ENCODE results near the gene CLDN20.
"Not testable (repeated sequence)": the region's sequence is repeated elsewhere in the genome, so short reads cannot be mapped to it uniquely, and the experiment has no call there.

The CLDN20 gene

DNA sequence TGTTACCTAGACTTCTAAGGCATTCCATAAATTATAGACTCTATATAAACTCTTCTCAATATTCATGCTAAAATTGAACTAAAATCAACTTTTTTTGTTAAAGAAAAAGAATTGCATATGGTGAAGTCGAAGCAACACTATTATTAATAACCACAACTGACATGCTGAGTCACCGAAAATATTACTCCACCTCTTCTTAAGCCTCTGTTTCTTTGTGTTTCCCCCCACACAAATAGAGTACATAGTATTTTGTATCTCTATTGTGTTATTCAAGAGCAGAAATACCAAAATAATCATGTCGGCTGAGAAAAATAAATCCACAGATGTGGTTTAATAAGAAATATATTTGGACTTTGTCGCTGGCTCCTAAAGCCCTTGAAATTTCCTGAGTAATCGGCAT, 26.7 kb downstream of the CLDN20 start:
- Mint-ChIP-seq H3K27me3 (no peaks in the 10 kb centered on the region), H3K36me3 (peaks cover 37% of the 10 kb centered on the region), H3K4me3 (no peak overlapping the region), H3K4me1 (peaks cover 7% of the 10 kb centered on the region), H3K9me3 (no peaks in the 10 kb centered on the region), H3K27ac (no peak overlapping the region)
- DNase-seq (ENCODE audit: low spot score in 2 of 2) = no peak
- no peak for ATAC-seq (ENCODE audit: low read depth)

DNA sequence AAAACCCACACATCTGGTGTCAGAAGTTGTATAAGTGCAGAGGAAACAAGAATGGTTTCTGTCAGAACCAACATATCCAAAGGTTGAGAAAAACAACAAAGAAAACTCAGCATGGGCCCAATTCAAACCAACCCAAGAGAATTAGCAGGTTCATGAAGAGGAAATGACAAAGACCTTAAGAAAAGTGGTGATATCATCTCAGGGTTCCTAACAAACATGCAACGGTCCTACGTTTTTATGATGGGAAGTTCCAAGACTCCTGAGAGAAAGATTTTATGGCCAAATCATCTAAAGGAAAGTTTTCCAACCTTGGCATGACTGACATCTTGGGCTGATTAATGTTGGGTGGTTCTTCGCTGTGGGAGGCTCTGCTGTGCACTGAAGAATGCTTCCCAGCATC, 27.5 kb downstream of the CLDN20 start:
- Mint-ChIP-seq H3K36me3 (peaks cover 36% of the 10 kb centered on the region), H3K27ac (no peak overlapping the region), H3K27me3 (no peaks in the 10 kb centered on the region), H3K4me1 (peaks cover 7% of the 10 kb centered on the region), H3K9me3 (no peaks in the 10 kb centered on the region), H3K4me3 (no peak overlapping the region)
- no peak for ATAC-seq (ENCODE audit: low read depth)
- DNase-seq (ENCODE audit: low spot score in 2 of 2) = no peak

DNA sequence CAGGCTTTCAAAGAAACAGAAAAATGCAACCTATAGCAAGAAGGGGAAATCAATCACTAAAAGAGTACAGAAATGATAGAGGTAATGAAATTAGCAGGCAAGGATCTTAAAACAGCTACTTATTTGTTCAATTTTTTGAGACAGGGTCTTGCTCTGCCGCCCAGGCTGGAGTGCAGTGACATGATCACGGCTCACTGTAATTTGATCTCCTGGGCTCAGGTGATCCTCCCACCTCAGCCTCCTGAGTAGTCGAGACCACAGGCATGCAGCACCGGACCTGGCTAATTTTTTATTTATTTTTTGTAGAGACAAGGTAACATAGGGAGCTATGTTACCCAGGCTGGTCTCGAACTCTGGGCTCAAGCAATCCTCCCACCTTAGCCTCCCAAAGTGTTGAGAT, 28.9 kb downstream of the CLDN20 start:
- H3K9me3 Mint-ChIP-seq = no peaks in the 10 kb centered on the region
- no peak overlapping the region for H3K27ac Mint-ChIP-seq
- ATAC-seq (ENCODE audit: low read depth) (no peak), DNase-seq (ENCODE audit: low spot score in 2 of 2) (no peak)
- H3K4me1 Mint-ChIP-seq = peaks cover 7% of the 10 kb centered on the region
- H3K27me3 Mint-ChIP-seq = no peaks in the 10 kb centered on the region
- peaks cover 42% of the 10 kb centered on the region for H3K36me3 Mint-ChIP-seq
- no peak overlapping the region for H3K4me3 Mint-ChIP-seq

DNA sequence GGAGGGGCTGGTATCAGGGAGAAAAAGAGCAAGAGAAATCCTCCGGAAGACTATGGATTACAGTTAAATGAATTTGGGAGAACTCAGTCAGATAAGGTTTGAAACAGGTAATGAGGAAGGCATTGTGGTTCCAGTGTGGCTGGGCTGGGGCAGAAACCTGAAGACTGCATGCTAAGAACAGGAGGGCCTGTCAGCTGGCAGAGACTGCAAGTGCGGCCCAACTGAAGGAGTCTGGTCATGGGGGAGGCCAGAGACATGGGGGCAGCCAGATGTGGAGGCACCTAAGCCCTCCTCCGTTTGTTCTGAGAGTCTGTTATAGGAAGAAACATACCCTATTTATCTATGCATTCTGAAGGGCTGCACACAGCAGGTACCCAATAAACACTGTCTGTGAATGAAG, 33.9 kb downstream of the CLDN20 start:
- H3K36me3 Mint-ChIP-seq = peaks cover 30% of the 10 kb centered on the region
- H3K4me3 Mint-ChIP-seq = no peak overlapping the region

DNA sequence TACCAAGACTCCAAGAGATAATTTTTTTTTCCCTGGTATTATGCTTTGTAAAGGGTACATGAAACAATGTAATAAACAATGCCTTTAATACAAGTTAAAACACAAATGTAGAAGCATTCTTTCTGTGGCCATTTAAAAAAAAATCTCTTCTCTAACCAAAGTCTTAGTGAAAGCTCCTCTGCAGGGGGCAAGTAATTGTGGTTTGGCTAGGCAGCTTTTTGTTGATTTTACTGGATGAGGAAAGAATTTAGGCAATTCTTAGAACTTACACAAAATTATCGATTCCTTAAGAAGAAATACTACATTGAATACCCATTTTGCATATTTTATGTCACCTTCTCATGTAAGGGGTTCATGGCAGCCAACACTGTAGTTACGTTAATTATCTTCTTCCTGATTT, 38.1 kb downstream of the CLDN20 start:
- H3K27ac Mint-ChIP-seq = no peak overlapping the region
- H3K4me1 Mint-ChIP-seq = peaks cover 6% of the 10 kb centered on the region
- no peaks in the 10 kb centered on the region for H3K27me3 Mint-ChIP-seq
- no peak for DNase-seq (ENCODE audit: low spot score in 2 of 2)
- no peak overlapping the region for H3K4me3 Mint-ChIP-seq
- H3K36me3 Mint-ChIP-seq = peaks cover 34% of the 10 kb centered on the region
- no peaks in the 10 kb centered on the region for H3K9me3 Mint-ChIP-seq
- ATAC-seq (ENCODE audit: low read depth) = no peak

More for the DNA sequence above, 33.9 kb downstream of the CLDN20 start:
- no peak for DNase-seq (ENCODE audit: low spot score in 2 of 2)
- Mint-ChIP-seq H3K4me1 (peaks cover 6% of the 10 kb centered on the region), H3K27me3 (no peaks in the 10 kb centered on the region), H3K9me3 (no peaks in the 10 kb centered on the region), H3K27ac (peak overlapping the region; percentile 39)
- no peak for ATAC-seq (ENCODE audit: low read depth)

DNA sequence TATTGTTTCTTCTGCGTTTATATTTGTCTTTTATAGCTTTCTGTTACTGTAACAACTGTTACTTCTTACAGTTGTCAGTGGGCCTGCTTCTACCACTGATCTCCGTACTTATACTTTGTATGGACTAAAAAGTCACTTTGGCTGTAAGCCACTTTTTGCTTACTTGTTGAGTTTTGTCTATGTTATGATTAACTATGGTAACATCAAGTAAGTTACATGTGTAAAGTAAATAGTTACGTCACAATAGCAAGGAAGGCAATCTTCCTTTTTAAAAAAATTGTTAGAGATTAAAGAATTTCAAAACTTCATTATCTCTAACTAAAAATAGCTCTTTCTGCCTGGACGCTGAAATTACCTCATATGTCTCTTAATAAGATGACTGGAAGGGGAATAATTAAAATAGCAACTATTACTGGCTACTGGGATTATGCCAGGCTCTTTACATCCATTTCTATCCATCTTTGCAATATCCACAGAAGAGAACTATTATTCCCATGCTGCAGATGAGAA, 39.6 kb downstream of the CLDN20 start:
- no peak for DNase-seq (ENCODE audit: low spot score in 2 of 2)
- Mint-ChIP-seq H3K4me3 (no peak overlapping the region), H3K27me3 (no peaks in the 10 kb centered on the region), H3K4me1 (peaks cover 6% of the 10 kb centered on the region), H3K36me3 (peaks cover 36% of the 10 kb centered on the region), H3K27ac (no peak overlapping the region), H3K9me3 (no peaks in the 10 kb centered on the region)
- ATAC-seq (ENCODE audit: low read depth) = no peak

DNA sequence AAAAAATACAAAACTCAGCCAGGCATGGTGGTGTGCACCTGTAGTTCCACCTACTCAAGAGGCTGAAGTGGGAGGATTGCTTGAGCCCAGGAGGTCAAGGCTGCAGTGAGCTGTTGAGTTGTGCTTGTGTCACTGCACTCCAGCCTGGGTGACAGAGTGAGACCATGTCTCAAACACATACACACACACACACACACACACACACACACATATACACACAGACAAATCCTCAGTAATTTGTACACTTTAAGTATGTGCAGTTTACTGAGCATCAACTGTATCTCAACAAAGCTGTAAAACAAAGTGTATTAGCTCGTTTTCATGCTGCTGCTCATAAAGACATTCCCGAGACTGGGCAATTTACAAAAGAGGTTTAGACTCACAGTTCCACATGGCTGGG, 43.1 kb downstream of the CLDN20 start:
- peaks cover 36% of the 10 kb centered on the region for H3K36me3 Mint-ChIP-seq
- H3K4me1 Mint-ChIP-seq = peaks cover 11% of the 10 kb centered on the region
- no peaks in the 10 kb centered on the region for H3K9me3 Mint-ChIP-seq
- no peak overlapping the region for H3K4me3 Mint-ChIP-seq
- no peaks in the 10 kb centered on the region for H3K27me3 Mint-ChIP-seq
- no peak overlapping the region for H3K27ac Mint-ChIP-seq
- DNase-seq (ENCODE audit: low spot score in 2 of 2) (no peak), ATAC-seq (ENCODE audit: low read depth) (no peak)

DNA sequence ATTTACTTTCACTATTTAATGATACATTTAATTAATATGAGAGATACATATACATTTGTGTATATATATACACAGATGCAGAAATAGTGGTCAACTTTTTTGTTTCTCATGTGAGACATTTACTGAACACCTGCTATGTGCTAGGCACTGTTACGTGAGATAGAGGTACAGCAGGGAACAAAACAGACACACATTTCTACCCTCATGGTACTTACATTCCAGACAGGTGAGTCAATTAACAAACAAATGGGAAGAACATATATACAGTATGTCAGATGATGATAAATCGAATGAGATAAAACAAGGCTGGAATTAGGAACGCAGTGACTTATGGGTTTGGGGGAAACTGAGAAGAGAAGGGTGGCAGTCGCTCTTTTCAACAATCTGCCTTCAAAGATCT, 45.3 kb downstream of the CLDN20 start:
- ATAC-seq (ENCODE audit: low read depth) (no peak), DNase-seq (ENCODE audit: low spot score in 2 of 2) (no peak)
- H3K4me1 Mint-ChIP-seq = peaks cover 13% of the 10 kb centered on the region
- H3K27ac Mint-ChIP-seq = no peak overlapping the region
- no peaks in the 10 kb centered on the region for H3K9me3 Mint-ChIP-seq
- no peak overlapping the region for H3K4me3 Mint-ChIP-seq
- H3K27me3 Mint-ChIP-seq = no peaks in the 10 kb centered on the region
- H3K36me3 Mint-ChIP-seq = peaks cover 29% of the 10 kb centered on the region

DNA sequence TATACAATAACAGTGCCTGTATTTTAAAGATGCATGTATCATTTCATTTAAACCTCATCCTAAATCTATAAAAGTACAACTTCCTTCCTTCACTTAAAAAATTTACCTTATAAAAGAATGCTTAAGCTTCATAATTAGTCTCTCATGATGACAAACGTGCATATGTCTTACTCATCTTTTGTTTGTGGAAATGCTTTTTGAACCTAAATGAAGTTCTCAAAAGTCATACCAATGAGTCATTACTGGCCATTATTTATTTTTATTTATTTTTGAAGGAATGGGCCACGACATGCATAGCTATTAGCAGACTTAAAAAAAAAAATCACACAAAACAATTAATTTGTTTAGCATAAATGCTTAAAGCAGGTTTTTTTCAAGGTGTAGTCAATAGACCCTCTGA, 46.8 kb downstream of the CLDN20 start:
- Mint-ChIP-seq H3K9me3 (no peaks in the 10 kb centered on the region), H3K36me3 (peaks cover 24% of the 10 kb centered on the region), H3K4me3 (no peak overlapping the region), H3K4me1 (peaks cover 14% of the 10 kb centered on the region), H3K27me3 (no peaks in the 10 kb centered on the region), H3K27ac (no peak overlapping the region)
- DNase-seq (ENCODE audit: low spot score in 2 of 2) (no peak), ATAC-seq (ENCODE audit: low read depth) (no peak)

DNA sequence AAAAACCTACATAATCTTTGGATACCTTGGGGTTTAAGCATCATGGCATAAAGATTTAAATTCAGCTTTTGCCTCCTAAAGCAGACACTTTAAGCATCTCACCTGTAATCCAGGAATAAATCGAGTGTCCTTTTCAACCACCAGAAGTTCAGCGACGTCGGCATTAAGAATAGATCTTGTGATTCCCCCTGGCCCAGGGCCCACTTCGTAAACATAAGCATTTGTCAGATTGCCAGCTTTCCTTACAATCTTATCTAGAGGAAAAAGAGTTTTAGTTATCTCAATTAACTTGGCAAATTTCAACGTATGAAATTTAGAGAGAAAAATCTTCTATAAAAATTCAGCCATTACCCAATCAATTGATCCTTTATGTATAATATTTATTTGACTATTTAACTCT, 47.3 kb downstream of the CLDN20 start:
- H3K4me3 Mint-ChIP-seq = no peak overlapping the region
- no peaks in the 10 kb centered on the region for H3K27me3 Mint-ChIP-seq
- H3K4me1 Mint-ChIP-seq = peaks cover 14% of the 10 kb centered on the region
- H3K36me3 Mint-ChIP-seq = peaks cover 24% of the 10 kb centered on the region
- DNase-seq (ENCODE audit: low spot score in 2 of 2) (no peak), ATAC-seq (ENCODE audit: low read depth) (no peak)
- peak overlapping the region; percentile 38 for H3K27ac Mint-ChIP-seq
- no peaks in the 10 kb centered on the region for H3K9me3 Mint-ChIP-seq

DNA sequence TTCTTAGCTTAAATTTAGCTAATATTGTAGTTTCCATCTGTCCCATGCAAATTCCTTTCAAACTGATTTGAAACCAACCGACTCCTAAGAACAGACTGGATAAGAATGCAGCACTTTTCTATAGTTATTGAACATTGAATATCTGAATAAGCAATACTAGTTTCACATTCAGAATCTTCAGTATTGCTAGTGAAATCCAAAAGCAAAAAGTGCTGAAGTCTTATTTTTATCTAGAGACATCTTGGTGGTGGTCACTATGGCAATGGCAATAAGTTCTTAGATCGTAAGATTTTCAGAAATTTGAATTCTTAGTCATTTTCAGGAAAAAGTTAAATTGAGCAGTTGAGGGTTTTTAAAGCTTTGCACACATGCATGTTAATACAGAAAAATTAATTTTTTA, 47.8 kb downstream of the CLDN20 start:
- H3K9me3 Mint-ChIP-seq = no peaks in the 10 kb centered on the region
- peaks cover 21% of the 10 kb centered on the region for H3K36me3 Mint-ChIP-seq
- DNase-seq (ENCODE audit: low spot score in 2 of 2) (no peak), ATAC-seq (ENCODE audit: low read depth) (no peak)
- H3K27me3 Mint-ChIP-seq = no peaks in the 10 kb centered on the region
- H3K27ac Mint-ChIP-seq = no peak overlapping the region
- no peak overlapping the region for H3K4me3 Mint-ChIP-seq
- H3K4me1 Mint-ChIP-seq = peaks cover 14% of the 10 kb centered on the region

DNA sequence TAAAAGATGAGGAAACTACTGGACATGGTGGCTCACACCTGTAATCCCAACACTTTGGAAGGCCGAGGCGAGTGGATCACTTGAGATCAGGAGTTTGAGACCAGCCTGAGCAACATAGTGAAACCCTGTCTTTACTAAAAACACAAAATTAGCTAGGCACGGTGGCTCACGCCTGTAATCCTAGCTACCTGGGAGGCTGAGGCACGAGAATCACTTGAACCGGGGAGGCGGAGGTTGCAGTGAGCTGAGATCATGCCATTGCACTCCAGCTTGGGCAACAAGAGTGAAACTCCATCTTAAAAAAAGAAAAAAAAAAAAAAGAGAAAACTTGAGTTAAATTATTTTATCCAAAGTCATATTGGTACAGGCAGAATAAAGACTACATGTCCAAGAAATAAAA, 49.1 kb downstream of the CLDN20 start:
- ATAC-seq (ENCODE audit: low read depth) = not testable (repeated sequence)
- H3K4me1 Mint-ChIP-seq = peaks cover 14% of the 10 kb centered on the region

DNA sequence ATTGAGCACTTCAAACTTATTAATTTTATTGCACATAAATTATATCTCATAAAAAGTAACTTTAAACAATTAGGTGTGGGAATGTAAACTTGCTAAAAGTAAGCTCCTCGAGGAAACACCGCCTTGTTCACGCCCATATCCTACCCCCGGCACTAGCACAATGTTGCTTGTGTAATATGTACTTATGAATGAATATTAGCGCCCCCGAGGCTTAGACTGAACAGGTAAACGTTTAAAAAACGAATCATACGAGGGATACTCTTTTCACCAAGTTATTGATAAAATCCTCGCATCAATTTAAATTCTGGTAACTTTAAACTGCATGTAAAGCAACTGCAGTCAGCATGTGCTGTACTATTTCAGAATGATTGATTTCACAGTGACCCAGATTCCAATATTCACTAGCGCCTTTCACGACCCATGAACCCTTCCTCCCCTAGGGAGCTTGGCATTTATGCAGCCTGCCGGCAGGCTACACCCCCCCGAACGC, 49.8 kb downstream of the CLDN20 start:
- peak overlapping the region; percentile 97 for H3K27ac Mint-ChIP-seq

More for the DNA sequence above, 49.1 kb downstream of the CLDN20 start:
- Mint-ChIP-seq H3K36me3 (peaks cover 14% of the 10 kb centered on the region), H3K4me3 (peak overlapping the region; percentile 44)
- H3K9me3 Mint-ChIP-seq; H3K27ac Mint-ChIP-seq; H3K27me3 Mint-ChIP-seq; DNase-seq (ENCODE audit: low spot score in 2 of 2): not testable (repeated sequence)

DNA sequence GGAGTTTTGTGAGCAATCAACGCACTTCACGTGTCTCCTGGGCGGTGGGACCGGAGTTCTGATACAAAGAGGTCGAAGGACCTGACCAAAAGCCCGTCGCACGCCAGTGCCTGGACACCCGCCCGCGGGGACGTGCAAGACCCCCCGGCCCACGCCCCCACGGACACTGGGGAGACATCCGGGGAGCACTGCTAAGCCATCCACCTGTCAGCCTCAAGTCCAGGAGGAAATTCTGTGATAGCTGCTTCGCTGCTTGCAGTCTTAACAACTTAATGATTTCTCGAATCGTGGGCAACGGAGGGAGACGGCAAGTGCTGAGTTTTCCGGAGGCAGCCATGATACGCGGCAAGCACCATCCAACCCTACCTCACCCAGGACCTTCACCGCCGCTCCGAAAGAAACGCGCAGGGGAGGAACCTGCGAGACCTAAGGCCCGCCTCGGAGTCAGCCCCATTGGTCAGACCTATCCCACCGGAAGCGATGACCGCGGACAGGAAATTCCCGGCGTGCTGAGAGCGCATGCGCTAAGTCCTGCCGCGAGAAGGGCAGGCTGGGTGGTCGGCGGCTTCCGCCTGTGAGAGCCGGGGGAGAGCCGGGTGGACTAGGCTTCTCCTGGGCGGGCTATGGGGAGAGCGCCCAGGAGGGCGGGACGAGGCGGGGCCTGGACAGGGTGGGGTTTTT, 50.4 kb downstream of the CLDN20 start, which contains the start of gene TFB1M:
TFB1M (minus strand) TSS at position 393 of the 681 bp plus-strand sequence; CDS start at position 337, 56 bp downstream.
- peaks cover 12% of the 10 kb centered on the region for H3K4me1 Mint-ChIP-seq
- peak within 1 kb of the TSS; percentile 97 for H3K27ac Mint-ChIP-seq
- H3K4me3 Mint-ChIP-seq = peak within 1 kb of the TSS; percentile 91
- peak; percentile 85 for ATAC-seq (ENCODE audit: low read depth)
- H3K36me3 Mint-ChIP-seq = peaks cover 7% of the 10 kb centered on the region
- H3K27me3 Mint-ChIP-seq = no peaks in the 10 kb centered on the region
- H3K9me3 Mint-ChIP-seq = no peaks in the 10 kb centered on the region
- DNase-seq (ENCODE audit: low spot score in 2 of 2) = peak; percentile 81 to 95

More for the DNA sequence above, 49.8 kb downstream of the CLDN20 start:
- peaks cover 14% of the 10 kb centered on the region for H3K4me1 Mint-ChIP-seq
- no peaks in the 10 kb centered on the region for H3K27me3 Mint-ChIP-seq
- peak; percentile 7 for ATAC-seq (ENCODE audit: low read depth)
- H3K4me3 Mint-ChIP-seq = peak overlapping the region; percentile 91
- DNase-seq (ENCODE audit: low spot score in 2 of 2) = no peak
- no peaks in the 10 kb centered on the region for H3K9me3 Mint-ChIP-seq
- H3K36me3 Mint-ChIP-seq = peaks cover 10% of the 10 kb centered on the region

Measured in memory B cell (primary cell).